ENCODE measurements around the gene ARHGAP28. TPM values are rescaled to one million over a fixed set of nuclear protein-coding genes. Genes with fewer than 3 reads are reported as not detected.

ARHGAP28 gene
- total and polyA plus RNA-seq, 2 experiments from 2014 or later: 0.20 TPM; not detected in 1

- Histone ChIP-seq H3K36me3 (ENCODE audit: low read depth) (no peaks in the 10 kb centered on the region), H3K4me1 (ENCODE audit: insufficient read depth) (no peaks in the 10 kb centered on the region), H3F3A (ENCODE audit: insufficient read depth) (no peaks in the 10 kb centered on the region), H3K4me3 (no peak overlapping the region), H3K4me2 (ENCODE audit: unreplicated experiment) (no peak overlapping the region), H3K79me2 (ENCODE audit: insufficient read depth) (no peaks in the 10 kb centered on the region), H3K9me3 (ENCODE audit: low read depth) (no peaks in the 10 kb centered on the region), H3K9ac (no peak overlapping the region), H3K9me2 (ENCODE audit: insufficient read depth) (no peaks in the 10 kb centered on the region), H3K27me3 (replicated peaks; ENCODE audit: insufficient read depth) (no peaks in the 10 kb centered on the region), H2AFZ (no peak overlapping the region), H3K27ac (no peak overlapping the region), H4K20me1 (ENCODE audit: insufficient read depth) (no peaks in the 10 kb centered on the region)
- in situ Hi-C loops (cut with MboI): no loop called here
- no peak for DNase-seq
- 78 to 91% methylated on average over 1 of the region's 1 CpG for WGBS, 2 experiments (ENCODE audit: low coverage in 1 of 2, low lambda C conversion rate in 2 of 2, missing lambda C conversion rate in 2 of 2)
- TF ChIP-seq EZH2 (IDR thresholded peaks at IDR 0.05; ENCODE audit: insufficient read depth, poor library complexity, severe bottlenecking): no peak
- no peak for TF ChIP-seq EZH2phosphoT487 (IDR thresholded peaks at IDR 0.05; ENCODE audit: insufficient read depth, low read depth)
These were observed 17.1 kb upstream of the ARHGAP28 start for GRCh38 chr18:6712401-6712800.

DNA sequence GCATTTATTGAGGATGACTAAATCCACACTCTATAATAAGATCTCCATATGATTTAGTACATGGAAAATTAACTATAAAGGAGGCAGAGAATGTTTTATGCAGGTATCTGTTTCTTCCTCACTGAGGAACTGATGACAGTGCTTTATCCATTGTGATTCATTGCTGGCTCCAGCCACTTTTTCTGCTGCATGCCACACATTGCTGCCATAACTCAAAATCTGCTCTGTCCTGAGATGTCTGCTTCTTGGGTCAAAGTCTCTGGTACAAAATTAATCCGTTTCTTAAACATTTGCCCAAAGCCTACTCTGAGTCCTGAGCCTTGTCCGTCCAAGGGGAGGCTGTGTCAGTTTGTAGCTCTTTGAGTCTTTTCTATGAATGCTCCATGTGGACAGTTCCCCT, 15.5 kb upstream of the ARHGAP28 start:
- Histone ChIP-seq H3K4me3 (no peak overlapping the region), H4K20me1 (ENCODE audit: insufficient read depth) (no peaks in the 10 kb centered on the region), H3K9ac (no peak overlapping the region), H3K4me1 (ENCODE audit: insufficient read depth) (no peaks in the 10 kb centered on the region), H3K27me3 (replicated peaks; ENCODE audit: insufficient read depth) (no peaks in the 10 kb centered on the region; the same call in 1 of the 2 replicates), H3K9me2 (ENCODE audit: insufficient read depth) (no peaks in the 10 kb centered on the region), H3K79me2 (ENCODE audit: insufficient read depth) (no peaks in the 10 kb centered on the region), H3F3A (ENCODE audit: insufficient read depth) (no peaks in the 10 kb centered on the region), H3K9me3 (ENCODE audit: low read depth) (no peaks in the 10 kb centered on the region), H2AFZ (no peak overlapping the region), H3K36me3 (ENCODE audit: low read depth) (no peaks in the 10 kb centered on the region), H3K4me2 (ENCODE audit: unreplicated experiment) (no peak overlapping the region), H3K27ac (no peak overlapping the region)
- 45 to 48% methylated on average over 2 of the region's 2 CpGs for WGBS, 2 experiments (ENCODE audit: low coverage in 1 of 2, low lambda C conversion rate in 2 of 2, missing lambda C conversion rate in 2 of 2)
- in situ Hi-C loops (cut with MboI): no loop called here
- no peak for TF ChIP-seq EZH2 (IDR thresholded peaks at IDR 0.05; ENCODE audit: insufficient read depth, poor library complexity, severe bottlenecking)
- no peak for TF ChIP-seq EZH2phosphoT487 (IDR thresholded peaks at IDR 0.05; ENCODE audit: insufficient read depth, low read depth)
- no peak for DNase-seq

DNA sequence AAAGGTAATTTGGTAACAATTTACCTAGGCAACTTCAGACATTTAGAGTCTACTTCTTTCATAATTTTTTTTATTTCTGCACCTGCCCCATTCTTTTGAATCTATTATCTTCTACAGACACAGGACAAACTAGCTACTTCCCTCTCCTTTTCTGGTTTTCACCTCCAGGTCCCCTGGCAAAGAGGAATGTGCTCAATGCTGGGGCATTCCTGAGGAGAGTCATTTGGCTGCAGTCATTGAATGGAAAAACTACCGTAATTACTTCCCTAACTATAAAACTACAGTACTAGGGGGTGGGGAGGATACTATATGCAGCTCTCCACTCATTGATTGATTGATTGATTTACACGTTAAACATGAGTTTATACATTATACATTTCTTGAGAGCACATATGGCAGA, 11.2 kb upstream of the ARHGAP28 start:
- Histone ChIP-seq H3K4me3 (no peak overlapping the region), H3K9ac (no peak overlapping the region), H3K4me1 (ENCODE audit: insufficient read depth) (no peaks in the 10 kb centered on the region), H3K27ac (no peak overlapping the region), H3K79me2 (ENCODE audit: insufficient read depth) (no peaks in the 10 kb centered on the region), H3K27me3 (replicated peaks; ENCODE audit: insufficient read depth) (no peaks in the 10 kb centered on the region; the same call in 1 of the 2 replicates), H3K9me3 (ENCODE audit: low read depth) (no peaks in the 10 kb centered on the region), H3K9me2 (ENCODE audit: insufficient read depth) (no peaks in the 10 kb centered on the region), H2AFZ (no peak overlapping the region), H4K20me1 (ENCODE audit: insufficient read depth) (no peaks in the 10 kb centered on the region), H3K36me3 (ENCODE audit: low read depth) (no peaks in the 10 kb centered on the region), H3F3A (ENCODE audit: insufficient read depth) (no peaks in the 10 kb centered on the region), H3K4me2 (ENCODE audit: unreplicated experiment) (no peak overlapping the region)
- 22 to 26% methylated on average over 2 of the region's 2 CpGs for WGBS, 2 experiments (ENCODE audit: low coverage in 1 of 2, low lambda C conversion rate in 2 of 2, missing lambda C conversion rate in 2 of 2)
- in situ Hi-C loops (cut with MboI): no loop called here
- TF ChIP-seq EZH2phosphoT487 (IDR thresholded peaks at IDR 0.05; ENCODE audit: insufficient read depth, low read depth) (no peak), EZH2 (IDR thresholded peaks at IDR 0.05; ENCODE audit: insufficient read depth, poor library complexity, severe bottlenecking) (no peak)
- no peak for DNase-seq

DNA sequence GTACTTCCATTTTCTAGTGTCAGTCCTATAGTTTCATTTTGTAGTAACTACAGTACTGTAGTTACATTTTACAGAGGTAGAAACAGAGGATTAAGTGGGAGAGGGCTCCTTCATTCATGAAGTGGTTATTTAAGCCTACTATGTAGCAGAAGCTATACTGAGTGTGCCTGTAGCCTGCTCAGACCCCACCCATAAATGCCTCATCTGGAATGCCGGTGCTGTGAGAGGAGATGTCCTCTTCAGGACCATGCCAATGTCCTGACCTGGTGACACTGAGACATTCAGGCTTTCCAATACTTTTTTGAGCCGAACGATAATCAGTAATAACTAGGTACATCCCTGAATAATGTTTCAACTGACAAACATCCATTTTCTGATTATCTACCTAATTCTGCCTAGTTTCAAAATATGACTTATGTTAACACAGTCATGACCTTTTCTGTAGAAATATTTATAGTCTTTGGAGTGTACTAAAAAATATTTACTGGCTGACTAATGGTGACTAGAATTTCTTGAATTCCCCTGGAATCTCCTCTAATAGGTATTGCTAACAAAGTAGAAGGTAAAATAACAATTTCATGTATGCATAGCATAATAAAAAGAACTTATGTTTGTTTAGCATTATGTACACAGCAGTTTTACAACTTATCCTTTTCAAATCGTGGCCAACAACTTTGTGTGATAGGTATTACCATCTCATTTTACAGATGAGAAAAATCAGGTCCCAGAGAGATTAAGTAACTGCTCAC, 10.2 kb upstream of the ARHGAP28 start:
- Histone ChIP-seq H3K9me3 (ENCODE audit: low read depth) (no peaks in the 10 kb centered on the region), H3K4me3 (no peak overlapping the region), H3K36me3 (ENCODE audit: low read depth) (no peaks in the 10 kb centered on the region), H3K27ac (no peak overlapping the region), H3F3A (ENCODE audit: insufficient read depth) (no peaks in the 10 kb centered on the region), H3K4me1 (ENCODE audit: insufficient read depth) (no peaks in the 10 kb centered on the region), H4K20me1 (ENCODE audit: insufficient read depth) (no peaks in the 10 kb centered on the region), H3K27me3 (replicated peaks; ENCODE audit: insufficient read depth) (no peaks in the 10 kb centered on the region; the same call in 1 of the 2 replicates), H3K79me2 (ENCODE audit: insufficient read depth) (no peaks in the 10 kb centered on the region), H3K9ac (no peak overlapping the region), H3K4me2 (ENCODE audit: unreplicated experiment) (no peak overlapping the region), H3K9me2 (ENCODE audit: insufficient read depth) (no peaks in the 10 kb centered on the region), H2AFZ (no peak overlapping the region)
- in situ Hi-C loops (cut with MboI): no loop called here
- WGBS, 2 experiments (ENCODE audit: low coverage in 1 of 2, low lambda C conversion rate in 2 of 2, missing lambda C conversion rate in 2 of 2): 51 to 58% methylated on average over 4 of the region's 4 CpGs
- DNase-seq: no peak
- no peak for TF ChIP-seq EZH2 (IDR thresholded peaks at IDR 0.05; ENCODE audit: insufficient read depth, poor library complexity, severe bottlenecking)
- TF ChIP-seq EZH2phosphoT487 (IDR thresholded peaks at IDR 0.05; ENCODE audit: insufficient read depth, low read depth): no peak

Data from GM23248 (cell line).